GM19397 (cell line): ENCODE results near the gene PEX11A.
"Not testable (repeated sequence)": the region's sequence is repeated elsewhere in the genome, so short reads cannot be mapped to it uniquely, and the experiment has no call there.

ENCODE experiments used
- ATAC-seq: cut with Tn5 transposase; IDR thresholded peaks from one replicate; pipeline ENCODE4 v1.9.1; 2021; ENCODE audit warnings: mild to moderate bottlenecking, moderate library complexity; ENCODE audit not compliant: unreplicated experiment

PEX11A gene, protein sequence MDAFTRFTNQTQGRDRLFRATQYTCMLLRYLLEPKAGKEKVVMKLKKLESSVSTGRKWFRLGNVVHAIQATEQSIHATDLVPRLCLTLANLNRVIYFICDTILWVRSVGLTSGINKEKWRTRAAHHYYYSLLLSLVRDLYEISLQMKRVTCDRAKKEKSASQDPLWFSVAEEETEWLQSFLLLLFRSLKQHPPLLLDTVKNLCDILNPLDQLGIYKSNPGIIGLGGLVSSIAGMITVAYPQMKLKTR

DNA sequence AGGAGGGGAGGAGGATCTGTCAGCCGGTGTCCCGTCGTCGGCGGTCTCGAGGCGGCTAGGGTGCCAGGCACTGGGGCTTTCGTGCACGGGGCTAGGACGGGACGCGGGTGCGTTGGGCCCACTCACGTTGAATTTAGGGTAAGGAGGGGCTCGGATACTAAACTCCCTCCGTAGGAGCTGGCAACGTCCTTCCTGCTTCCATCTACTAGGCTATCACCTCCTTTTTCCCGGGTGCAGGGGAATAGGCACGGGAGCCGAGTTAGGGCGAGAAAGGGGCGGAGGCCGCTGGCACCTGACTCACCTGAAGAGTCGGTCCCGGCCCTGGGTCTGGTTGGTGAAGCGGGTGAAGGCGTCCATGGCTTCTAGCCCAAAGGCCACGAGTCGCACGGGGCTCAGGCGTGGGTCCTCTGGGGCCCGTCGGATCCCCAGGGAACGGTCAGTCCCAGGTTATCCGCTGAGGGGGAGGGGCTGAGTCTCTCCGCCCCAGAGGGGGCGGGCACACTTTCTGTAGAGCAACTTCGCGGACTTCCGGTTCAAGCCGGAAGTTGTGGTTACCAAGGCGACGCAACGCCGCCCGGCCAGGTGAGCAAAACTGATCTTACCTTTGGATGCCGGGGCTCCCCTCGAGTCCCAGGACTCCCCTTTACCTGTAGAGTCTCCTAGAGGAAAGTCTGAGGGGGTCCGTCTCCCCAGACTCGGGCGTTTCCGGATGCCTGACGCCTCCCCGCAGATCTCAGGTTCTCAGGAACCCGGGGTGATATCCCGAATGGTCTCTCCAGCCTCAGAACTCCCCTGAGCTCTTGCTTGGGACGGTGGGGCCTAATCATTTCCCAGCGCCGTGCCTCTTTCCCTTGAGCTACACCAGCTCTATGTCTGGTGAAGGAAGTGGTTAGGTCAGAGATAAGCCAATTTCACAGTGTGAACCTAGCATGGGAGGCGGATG is at the start of gene PEX11A, which contains the start of gene WDR93:
Gene PEX11A, minus strand, starts transcription at position 479 of the 943 bp plus-strand sequence. Its CDS starts 122 bp downstream, at position 357.
Gene WDR93, plus strand, starts transcription at position 536 of the 943 bp plus-strand sequence. CDS start 10,936 bp downstream, outside the sequence.
- peak; percentile 95 for ATAC-seq

DNA sequence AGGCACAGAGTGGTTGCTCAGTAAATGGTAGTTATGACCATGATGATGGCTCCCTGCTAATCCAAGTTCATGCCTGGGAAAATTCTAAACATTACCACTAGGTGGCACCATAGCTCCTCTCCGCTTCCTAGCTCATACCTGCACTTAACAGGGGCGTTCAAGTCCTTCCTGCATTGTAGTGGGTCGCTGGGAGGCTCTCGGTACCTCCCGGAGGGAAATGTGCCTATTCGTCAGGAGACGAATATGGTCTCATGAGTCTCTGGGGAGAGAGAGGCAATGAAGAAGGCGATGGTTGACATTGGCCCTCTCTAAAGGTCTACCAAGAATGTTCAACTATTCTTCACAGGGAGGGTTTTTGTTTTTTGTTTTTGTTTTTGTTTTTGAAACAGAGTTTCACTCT is 49.6 kb upstream of the PEX11A start:
- peak; percentile 69 for ATAC-seq

DNA sequence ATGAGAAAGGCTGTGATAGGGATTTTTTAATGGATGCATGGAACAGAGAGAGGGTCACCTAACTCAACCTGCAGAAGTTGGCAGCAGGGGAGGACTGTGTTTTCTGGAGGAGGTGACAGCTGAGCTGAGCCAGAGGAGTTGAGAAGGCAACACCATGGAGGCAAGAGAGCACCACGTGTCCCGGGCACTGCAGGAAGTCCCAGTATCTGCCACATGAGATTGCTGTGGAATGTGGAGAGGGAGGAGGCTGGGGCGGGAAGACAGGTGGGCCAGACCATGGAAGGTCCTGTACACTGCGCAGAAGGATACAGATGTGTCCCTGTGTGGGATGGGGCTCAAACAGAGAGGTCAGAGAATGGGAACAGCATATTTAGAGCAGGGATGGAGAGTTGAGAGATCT is 45.2 kb upstream of the PEX11A start:
- ATAC-seq = no peak

DNA sequence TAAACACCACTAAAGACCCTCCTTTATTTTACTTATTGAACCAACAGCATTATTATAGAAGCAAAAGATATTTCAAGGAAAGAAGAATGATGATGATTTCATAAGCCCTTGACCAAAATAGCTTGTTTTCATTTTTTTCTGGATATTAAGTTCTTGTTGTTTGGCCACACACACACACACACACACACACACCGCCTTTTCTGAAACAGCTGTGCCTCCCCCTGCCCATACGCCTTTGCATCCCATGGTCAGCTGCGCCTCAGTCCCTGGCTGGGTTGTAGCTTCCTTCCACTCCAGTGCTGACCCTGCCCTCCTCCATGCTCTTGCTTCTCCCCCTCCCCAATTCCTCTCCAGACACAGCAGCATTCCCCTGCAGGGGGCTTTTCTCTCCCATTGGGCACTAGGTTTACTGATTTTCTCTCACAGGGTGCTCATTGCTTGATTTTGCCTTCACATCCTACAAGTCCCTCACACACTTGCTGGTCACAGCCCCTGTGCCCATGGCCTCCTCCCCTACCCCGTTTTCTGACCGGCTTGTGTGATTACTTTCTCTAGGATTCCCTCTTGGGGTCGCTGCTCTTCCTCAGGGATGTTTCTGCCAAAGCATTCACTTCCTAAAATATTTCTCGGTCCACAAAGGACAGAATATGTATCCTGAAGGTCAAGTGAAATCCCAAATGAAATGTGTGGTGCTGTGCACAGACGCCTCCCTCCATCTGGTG is 42.1 kb upstream of the PEX11A start:
- no peak for ATAC-seq

DNA sequence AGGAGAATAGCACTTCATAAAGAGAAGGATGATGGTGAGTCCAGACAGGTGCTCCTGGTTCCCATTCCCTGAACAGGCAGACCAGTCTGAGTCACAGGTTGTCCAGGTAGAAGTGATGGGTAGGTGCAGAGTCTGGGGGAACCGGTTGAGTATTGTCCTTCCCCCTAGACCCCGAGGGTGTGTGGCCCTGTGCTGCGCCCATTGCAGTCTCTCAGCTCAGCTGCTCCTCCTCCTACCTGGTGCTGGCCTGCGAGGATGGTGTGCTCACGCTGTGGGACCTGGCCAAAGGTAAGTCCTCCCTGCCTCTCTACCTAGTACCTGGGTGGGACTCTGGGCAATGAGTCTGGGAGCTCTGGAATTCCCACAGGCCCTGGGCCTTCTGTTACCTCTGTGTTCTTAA is 40.7 kb upstream of the PEX11A start:
- ATAC-seq = no peak

DNA sequence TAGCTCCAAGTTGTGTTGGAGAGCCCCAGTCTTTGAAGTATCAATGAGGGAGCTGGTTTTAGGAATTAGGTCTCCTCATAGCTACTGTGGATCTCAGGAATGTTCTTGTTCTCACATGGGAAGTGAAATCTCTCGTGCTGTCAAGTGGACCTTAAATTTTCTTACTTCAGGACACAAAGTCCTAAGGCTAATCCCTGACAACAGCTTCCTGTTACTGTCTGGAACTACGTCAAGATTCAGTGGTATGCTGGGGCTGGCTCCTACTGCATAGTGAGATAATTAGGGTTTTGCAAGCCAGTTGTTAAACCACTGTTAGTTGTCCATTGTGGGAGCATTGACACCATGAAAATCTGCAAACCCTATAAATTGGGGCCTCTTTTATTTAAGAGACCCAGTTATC is 37.7 kb upstream of the PEX11A start:
- no peak for ATAC-seq

DNA sequence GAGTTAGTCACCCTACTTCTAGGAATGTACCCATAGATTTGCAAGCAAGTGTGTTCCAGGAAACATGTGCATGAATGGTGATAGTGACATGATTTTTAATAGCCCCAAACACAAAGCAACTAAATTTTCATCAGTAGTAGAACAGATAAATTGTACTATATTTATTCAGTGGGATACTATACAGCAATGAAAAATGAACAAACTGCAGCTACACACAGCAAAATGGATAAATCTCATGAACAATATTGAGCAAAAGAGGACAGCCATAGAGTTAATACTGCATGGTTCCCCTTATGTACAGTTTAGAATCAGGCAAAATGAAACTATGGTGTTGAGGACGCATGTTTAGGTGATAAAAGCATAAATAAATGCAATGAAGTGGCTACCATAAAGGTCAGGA is 34.5 kb upstream of the PEX11A start:
- no peak for ATAC-seq

DNA sequence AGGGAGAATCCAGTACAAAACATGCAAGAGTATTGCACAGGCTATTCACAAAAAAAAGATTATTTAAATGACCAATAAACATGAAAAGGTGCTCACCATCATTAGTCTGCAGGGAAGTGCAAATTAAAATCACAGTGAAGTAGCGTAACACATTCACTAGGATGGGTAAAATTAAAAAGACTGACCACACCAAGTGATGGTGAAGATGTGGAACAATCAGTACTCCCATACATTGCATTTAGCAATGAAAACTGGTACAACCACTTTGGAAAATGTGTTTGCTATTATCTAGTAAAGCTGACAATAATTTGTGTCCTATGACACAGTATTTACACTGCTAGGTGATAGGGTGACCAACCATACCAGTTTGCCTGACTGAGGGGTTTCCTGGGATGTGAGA is 34.1 kb upstream of the PEX11A start:
- ATAC-seq = no peak

DNA sequence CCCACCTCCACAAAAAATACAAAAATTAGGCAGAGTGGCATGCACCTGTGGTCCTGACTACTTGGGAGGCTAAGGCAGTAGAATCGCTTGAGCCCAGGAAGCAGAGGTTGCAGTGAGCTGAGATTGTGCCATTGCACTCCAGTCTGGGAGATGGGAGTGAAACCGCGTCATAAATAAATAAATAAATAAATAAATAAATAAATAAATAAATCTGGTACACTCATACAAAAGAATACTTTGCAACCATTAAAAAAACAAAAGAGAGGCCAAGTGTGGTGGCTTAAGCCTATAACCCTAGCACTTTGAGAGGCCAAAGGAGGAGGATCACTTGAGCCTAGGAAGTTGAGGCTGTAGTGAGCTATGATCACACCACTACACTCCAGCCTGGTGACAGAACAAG is 32.5 kb upstream of the PEX11A start:
- ATAC-seq = no peak

DNA sequence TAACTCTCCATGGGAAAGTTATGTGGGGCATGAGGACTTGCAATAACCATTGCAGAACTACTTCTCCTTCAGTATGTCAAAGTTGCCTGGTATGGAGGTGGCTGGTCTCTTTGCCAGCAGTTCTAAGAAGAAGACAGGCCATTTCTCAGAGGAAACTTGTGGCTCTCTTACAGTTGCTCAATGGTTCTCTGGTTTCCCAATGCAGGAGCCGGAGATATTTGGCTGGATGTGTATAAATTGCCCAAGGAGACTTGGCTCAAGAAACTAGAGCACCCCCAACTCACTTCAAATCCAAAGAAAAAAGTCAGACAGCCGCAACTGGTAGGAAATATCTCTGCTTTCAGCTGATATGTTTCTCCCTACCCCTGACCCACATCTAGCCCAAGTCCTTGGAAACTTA is 24.2 kb upstream of the PEX11A start:
- no peak for ATAC-seq

DNA sequence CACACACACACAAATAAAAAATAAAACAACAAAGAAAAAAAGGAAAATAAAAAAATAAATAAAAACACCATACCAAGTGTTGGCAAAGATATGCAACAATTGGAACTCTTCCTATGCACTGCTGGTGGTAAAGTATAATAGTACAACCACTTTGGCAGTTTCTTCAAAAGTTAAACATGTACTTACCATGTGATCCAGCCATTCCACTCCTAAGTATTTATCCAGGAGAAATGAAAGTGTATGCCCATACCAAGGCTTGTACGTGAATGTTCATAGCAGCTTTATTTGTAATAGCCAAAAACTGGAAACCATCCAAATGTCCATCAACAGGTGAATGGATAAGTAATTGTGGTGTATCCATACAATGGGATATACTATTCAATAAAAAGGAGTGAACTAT is 17.0 kb upstream of the PEX11A start:
- ATAC-seq = no peak

DNA sequence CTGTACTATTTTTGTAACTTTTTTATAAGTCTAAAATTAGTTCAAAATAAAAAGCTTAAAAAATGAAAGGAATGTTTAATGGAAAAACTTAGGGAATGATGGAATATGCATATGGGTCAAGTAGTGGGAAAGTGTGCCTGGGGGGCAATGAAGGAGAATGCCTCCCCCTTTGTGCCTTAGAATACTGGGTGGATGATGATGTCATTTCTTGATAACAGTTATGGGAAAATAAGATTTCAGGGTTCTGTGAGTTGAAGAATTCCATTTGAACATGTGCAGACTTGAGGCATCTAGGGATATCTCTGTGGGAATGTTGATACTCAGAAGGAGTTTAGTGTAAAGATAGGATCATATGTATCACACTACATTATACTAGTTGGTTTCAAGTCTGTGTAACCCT is 13.9 kb upstream of the PEX11A start:
- no peak for ATAC-seq

DNA sequence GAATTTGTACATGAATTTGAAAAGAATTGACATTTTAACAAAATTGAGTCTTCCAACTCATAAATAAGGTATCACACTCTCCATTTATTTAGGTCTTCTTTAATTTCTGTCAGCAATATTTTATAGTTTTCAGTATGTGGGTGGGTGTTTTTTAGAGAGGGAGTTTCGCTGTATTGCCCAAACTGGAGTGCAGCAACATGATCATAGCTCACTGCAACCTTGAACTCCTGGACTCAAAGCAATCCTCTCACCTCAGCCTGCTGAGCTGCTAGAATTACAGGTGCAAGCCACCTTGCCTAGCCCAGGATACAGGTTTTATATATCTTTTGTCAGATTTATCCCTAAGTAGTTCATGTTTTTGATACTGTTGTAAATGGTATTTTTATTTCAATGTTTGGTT is 4.6 kb upstream of the PEX11A start:
- ATAC-seq = no peak

DNA sequence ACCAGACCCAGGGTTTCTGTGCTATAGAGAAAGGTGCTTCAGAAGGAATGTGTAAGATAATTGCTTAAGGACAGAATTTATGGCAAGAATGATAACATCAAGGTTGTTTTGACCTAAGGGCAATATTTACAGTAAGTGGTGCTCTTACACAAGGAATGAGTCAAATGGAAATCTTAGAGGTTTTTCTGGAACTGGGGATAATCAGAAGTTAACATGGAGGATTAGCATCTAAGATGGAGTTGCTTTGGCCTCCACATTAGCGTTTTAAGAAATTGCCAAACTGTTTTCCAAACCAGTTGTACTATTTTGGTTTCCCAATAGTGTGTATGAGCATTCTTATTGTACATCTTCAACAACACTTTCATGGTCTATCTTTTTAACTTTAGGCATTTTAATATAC is 3.1 kb upstream of the PEX11A start:
- ATAC-seq = no peak

DNA sequence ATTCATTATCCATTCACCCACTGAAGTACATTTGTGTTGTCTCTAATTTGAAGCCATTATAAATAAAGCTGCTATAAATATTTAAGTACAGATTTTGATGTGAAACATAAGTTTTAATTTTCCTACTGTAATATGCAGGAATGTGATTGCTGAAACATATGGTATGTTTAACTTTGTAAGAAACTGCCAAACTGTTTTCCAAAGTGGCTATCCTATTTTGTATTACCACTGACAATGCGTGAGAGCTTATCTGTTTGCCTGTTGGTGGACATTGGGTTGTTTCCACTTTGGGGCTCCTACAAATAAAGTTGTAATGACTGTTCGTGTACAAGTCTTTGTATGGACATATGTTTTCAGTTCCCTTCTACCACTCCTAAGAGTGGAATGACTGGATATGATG is 2.5 kb upstream of the PEX11A start:
- ATAC-seq = no peak

DNA sequence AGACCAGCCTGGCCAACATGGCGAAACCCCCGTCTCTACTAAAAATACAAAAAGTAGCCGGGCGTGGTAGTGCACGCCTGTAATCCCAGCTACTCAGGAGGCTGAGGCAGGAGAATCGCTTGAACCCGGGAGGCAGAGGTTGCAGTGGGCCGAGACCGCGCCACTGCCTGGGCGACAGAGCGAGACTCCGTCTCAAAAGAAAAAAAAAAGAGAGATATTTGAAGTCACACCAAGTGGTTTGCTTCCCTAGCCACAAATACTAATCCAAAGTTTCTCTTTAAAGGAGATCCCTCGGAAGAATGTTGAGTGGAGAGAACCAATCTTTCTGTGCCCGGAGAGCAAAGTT is 651 bp downstream of the PEX11A start:
- not testable (repeated sequence) for ATAC-seq

DNA sequence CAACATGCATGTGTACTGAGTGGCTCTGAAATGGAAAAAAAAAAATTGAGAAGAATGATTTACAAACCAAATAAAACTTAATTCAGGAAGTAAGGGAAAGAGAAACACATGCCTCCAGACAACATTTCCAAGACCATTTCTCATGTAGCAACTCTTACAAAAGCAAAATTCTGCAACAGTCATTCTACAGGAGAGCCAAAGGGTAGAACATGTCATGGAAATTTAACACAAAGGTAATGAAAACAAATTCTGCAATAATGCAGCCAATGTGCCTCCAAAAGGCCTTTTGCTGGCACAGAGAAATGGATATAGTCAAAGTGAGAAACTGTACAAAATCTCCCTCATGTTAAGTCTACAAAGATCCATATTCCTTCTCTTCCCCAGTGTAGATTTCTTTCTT is 4.0 kb downstream of the PEX11A start:
- no peak for ATAC-seq

DNA sequence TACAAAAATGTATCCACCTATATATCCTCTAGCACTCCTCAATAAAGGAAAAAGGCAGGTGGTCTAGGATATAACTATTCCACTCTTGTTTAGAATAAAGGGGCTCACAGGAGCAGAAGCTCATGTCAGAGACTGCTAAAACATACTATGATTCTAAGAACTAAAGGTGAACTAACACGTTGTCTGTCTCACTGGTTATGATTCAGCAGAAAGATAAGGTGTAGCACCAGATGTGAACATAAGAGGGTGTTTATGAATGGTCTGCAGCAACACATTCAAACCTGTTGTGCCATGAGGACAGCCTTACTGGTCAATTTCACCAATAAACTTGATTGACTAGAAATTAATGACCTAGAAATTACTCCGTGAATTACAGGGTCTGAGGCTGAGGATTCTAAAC is 4.6 kb downstream of the PEX11A start:
- no peak for ATAC-seq

DNA sequence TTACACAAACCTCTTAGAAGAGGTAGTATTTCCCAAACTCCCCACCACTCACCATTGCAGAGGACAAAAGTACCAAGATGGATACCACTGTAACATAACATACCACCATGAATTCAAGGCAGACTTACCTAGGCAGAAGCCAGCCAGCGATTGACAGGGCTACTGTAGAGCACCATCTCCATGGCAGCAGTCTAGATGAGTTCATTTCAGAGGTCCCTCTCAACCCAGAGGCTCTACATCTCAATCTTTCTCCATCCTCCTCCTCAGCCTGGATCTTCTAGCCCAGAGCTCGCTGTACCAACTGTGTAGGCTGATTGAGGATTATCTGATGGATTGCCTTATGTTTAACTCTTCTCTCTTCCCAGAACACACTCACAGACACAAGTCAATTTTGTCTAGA is 9.4 kb downstream of the PEX11A start:
- ATAC-seq = no peak

DNA sequence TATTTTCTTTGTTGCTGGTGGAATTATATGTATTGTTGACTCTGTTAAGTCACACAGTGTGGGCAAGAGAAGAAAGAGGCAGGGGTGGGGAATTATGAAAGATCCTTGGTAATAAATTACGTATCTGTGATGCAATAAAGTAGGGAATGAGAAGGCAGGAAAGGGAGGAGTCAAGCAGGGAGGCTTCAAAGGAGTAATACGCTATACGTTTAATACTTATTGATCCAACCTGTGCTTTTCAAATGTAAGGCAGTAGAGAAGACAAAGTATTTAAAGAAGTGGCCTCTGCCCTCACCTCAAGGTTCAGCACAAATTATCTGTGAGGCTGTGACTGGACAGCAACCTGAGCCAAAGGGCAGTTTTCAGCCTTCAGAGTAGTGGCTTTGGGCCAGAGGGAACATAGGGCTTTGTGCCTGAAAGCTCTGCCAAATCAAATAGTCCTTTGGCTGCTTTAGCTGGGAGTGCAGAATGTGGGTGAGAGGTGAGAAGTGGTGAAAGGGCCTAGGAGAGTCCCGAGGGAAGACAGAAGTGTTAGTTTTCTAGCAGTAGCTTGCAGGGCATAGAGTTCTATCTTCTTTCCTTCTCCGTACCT is 10.2 kb downstream of the PEX11A start:
- no peak for ATAC-seq

DNA sequence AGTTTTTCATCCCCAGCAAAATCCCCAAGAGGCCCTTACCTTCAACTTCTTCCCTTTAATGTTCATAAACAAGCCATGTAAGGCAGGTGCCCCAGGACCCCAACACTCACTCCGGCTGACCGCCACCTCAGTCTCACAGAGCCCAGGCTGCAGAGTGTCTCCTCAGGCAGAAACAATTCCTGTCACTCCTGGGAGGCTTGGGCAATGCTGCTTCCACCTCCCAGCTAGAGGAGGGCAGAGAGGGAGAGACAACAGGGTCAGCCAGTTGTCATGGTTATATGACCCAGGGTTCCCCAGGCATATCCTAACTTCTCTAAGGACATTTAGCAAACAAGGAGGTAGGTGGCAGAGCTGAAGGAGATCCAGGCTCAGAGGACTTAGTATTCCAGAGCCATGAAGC is 11.3 kb downstream of the PEX11A start, which contains the start of gene PLIN1:
Gene PLIN1, minus strand, starts transcription at position 156 of the 400 bp plus-strand sequence. CDS start 1,878 bp downstream, outside the sequence.
- ATAC-seq = no peak
